Measurements from ENCODE around the gene ADD1. TPM values are rescaled to one million over a fixed set of nuclear protein-coding genes. Genes with fewer than 3 reads are reported as not detected.

ADD1 gene
- total RNA-seq, 1 donor from 2014 or later: 274 TPM

DNA sequence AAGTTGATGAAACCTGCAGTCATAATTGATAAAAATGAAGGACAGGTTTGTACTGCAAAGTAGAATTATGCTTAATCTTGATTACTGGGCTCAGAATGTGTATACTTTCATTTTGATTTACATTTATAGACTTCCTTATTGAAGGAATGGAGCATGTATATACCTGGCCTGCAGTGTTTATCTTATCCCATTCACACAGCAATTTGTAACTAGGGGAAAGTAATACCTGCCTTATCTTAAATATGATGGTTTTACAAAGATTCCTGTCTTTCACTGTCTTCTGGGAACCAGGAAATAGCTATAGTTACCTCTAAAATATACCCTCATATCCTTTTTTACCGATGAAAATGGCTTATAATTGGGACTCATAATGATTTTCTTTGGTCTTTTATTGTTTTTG lies 29.7 kb downstream of the ADD1 start:
- no peak overlapping the region for H3K27ac Mint-ChIP-seq (ENCODE audit: unreplicated experiment)
- TF ChIP-seq, protein P1, sequence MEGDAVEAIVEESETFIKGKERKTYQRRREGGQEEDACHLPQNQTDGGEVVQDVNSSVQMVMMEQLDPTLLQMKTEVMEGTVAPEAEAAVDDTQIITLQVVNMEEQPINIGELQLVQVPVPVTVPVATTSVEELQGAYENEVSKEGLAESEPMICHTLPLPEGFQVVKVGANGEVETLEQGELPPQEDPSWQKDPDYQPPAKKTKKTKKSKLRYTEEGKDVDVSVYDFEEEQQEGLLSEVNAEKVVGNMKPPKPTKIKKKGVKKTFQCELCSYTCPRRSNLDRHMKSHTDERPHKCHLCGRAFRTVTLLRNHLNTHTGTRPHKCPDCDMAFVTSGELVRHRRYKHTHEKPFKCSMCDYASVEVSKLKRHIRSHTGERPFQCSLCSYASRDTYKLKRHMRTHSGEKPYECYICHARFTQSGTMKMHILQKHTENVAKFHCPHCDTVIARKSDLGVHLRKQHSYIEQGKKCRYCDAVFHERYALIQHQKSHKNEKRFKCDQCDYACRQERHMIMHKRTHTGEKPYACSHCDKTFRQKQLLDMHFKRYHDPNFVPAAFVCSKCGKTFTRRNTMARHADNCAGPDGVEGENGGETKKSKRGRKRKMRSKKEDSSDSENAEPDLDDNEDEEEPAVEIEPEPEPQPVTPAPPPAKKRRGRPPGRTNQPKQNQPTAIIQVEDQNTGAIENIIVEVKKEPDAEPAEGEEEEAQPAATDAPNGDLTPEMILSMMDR (IDR thresholded peaks at IDR 0.05): no peak
- peaks cover 21% of the 10 kb centered on the region for H3K36me3 Mint-ChIP-seq (ENCODE audit: unreplicated experiment)
- no peak overlapping the region for H3K4me3 Mint-ChIP-seq (ENCODE audit: unreplicated experiment)
- peaks cover 33% of the 10 kb centered on the region for H3K4me1 Mint-ChIP-seq (ENCODE audit: unreplicated experiment)
- no peak for DNase-seq (ENCODE audit: extremely low spot score, unreplicated experiment)
- no peaks in the 10 kb centered on the region for H3K27me3 Mint-ChIP-seq (ENCODE audit: unreplicated experiment)
- H3K9me3 Mint-ChIP-seq (ENCODE audit: unreplicated experiment): no peaks in the 10 kb centered on the region

DNA sequence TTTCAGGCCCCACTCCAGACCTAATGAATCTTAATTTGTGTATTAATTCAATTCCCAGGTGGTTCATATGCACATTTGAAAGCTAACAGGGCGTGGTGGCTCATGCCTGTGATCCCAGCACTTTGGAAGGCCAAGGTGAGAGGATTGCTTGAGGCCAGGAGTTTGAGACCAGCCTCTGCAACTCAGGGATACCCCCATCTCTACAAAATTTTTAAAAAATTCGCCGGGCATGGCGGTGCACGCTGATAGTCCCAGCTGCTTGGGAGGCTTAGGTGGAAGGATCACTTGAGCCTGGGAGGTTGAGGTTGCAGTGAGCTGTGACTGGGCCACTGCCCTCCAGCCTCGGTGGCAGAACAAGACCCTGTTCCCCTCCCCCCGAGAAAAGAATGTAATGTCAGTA lies 31.2 kb downstream of the ADD1 start:
- H3K27me3 Mint-ChIP-seq (ENCODE audit: unreplicated experiment): no peaks in the 10 kb centered on the region
- DNase-seq (ENCODE audit: extremely low spot score, unreplicated experiment): no peak
- H3K4me1 Mint-ChIP-seq (ENCODE audit: unreplicated experiment): peaks cover 22% of the 10 kb centered on the region
- H3K36me3 Mint-ChIP-seq (ENCODE audit: unreplicated experiment): peaks cover 25% of the 10 kb centered on the region
- TF ChIP-seq, protein P1 (IDR thresholded peaks at IDR 0.05): no peak
- H3K27ac Mint-ChIP-seq (ENCODE audit: unreplicated experiment): no peak overlapping the region
- H3K9me3 Mint-ChIP-seq (ENCODE audit: unreplicated experiment): no peaks in the 10 kb centered on the region
- H3K4me3 Mint-ChIP-seq (ENCODE audit: unreplicated experiment): no peak overlapping the region

DNA sequence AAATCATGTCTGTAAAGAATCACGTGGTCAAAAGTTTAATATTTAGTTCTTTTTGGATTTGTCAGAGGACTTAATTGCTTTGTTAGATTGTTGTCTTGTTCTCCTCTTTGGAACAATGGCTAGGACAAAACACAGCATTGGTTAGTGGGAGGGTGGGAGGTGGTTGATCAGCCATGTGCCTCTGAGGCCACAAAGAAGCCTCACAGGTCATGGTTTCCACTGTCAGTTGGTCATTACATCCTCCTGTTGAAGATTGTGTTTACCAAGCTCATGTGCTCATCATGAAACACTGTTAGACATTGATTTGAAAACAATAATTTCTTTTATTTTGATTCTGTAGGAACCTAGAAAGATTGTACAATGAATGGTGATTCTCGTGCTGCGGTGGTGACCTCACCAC lies 31.9 kb downstream of the ADD1 start:
- Mint-ChIP-seq H3K4me3 (ENCODE audit: unreplicated experiment) (no peak overlapping the region), H3K27me3 (ENCODE audit: unreplicated experiment) (no peaks in the 10 kb centered on the region), H3K9me3 (ENCODE audit: unreplicated experiment) (no peaks in the 10 kb centered on the region), H3K27ac (ENCODE audit: unreplicated experiment) (no peak overlapping the region), H3K36me3 (ENCODE audit: unreplicated experiment) (peaks cover 28% of the 10 kb centered on the region), H3K4me1 (ENCODE audit: unreplicated experiment) (peaks cover 16% of the 10 kb centered on the region)
- no peak for DNase-seq (ENCODE audit: extremely low spot score, unreplicated experiment)
- TF ChIP-seq, protein P1 (IDR thresholded peaks at IDR 0.05): no peak

DNA sequence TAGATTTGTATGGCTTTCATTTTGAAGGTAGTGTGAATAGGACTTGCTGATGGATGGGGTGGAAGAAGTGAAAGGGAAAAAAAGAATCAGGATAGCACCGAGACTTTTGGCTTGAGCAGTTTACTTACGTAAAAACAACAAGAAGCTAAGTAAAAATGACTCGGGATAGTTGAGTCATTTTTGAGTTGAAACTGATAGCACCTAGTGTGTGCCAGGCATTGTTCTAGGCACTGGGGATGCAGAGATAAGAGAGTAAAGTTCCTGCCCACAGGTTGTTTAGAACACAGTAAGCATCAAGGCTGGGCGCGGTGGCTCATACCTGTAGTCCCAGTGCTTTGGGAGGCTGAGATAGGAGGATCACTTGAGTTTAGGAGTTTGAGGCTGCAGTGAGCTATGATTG lies 34.7 kb downstream of the ADD1 start:
- TF ChIP-seq, protein P1 (IDR thresholded peaks at IDR 0.05): no peak
- no peak for DNase-seq (ENCODE audit: extremely low spot score, unreplicated experiment)
- H3K27ac Mint-ChIP-seq (ENCODE audit: unreplicated experiment): no peak overlapping the region
- H3K27me3 Mint-ChIP-seq (ENCODE audit: unreplicated experiment): no peaks in the 10 kb centered on the region
- H3K36me3 Mint-ChIP-seq (ENCODE audit: unreplicated experiment): peaks cover 34% of the 10 kb centered on the region
- H3K4me3 Mint-ChIP-seq (ENCODE audit: unreplicated experiment): no peak overlapping the region
- no peaks in the 10 kb centered on the region for H3K9me3 Mint-ChIP-seq (ENCODE audit: unreplicated experiment)
- peaks cover 19% of the 10 kb centered on the region for H3K4me1 Mint-ChIP-seq (ENCODE audit: unreplicated experiment)

- Mint-ChIP-seq H3K4me3 (ENCODE audit: unreplicated experiment) (no peak overlapping the region), H3K36me3 (ENCODE audit: unreplicated experiment) (peaks cover 36% of the 10 kb centered on the region), H3K27ac (ENCODE audit: unreplicated experiment) (peak overlapping the region; percentile 45), H3K9me3 (ENCODE audit: unreplicated experiment) (no peaks in the 10 kb centered on the region), H3K27me3 (ENCODE audit: unreplicated experiment) (no peaks in the 10 kb centered on the region), H3K4me1 (ENCODE audit: unreplicated experiment) (peaks cover 17% of the 10 kb centered on the region)
- DNase-seq (ENCODE audit: extremely low spot score, unreplicated experiment): no peak
- TF ChIP-seq, protein P1 (IDR thresholded peaks at IDR 0.05): no peak
Measured at GRCh38 chr4:2879026-2879425, 35.4 kb downstream of the ADD1 start.

Data from osteocyte (in vitro differentiated cells).